Measurements from ENCODE around the gene MRPL37. TPM values are rescaled to one million over a fixed set of nuclear protein-coding genes. Genes with fewer than 3 reads are reported as not detected.
"Not testable (repeated sequence)": the region's sequence is repeated elsewhere in the genome, so short reads cannot be mapped to it uniquely, and the experiment has no call there.

The MRPL37 gene
- total and polyA plus RNA-seq, 8 donors: 24.8 to 111 (median 50.9) TPM

DNA sequence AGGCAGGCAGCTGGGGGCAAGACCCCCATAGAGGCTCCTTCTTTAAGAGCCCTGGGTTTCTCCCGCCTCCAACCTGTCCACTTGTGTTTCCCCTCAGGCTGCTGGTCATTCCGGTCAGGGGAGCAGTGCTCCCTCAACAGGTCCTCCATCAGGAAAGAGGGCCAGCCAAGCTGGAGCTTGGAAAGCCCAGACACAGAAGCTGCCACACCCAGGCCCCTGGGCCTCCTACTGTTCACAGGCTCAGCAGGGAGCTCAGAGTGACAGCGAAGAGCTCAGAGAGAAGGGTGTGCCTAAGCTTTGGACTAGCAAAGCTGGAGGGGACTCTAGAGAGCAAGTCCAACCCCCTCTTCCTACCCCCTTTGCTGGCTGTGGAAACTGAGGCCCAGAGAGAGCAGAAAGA, 36.9 kb upstream of the MRPL37 start:
- 62 to 80% (median 72%) methylated on average over 3 of the region's 3 CpGs for WGBS, 5 donors
- TF ChIP-seq, protein P1, sequence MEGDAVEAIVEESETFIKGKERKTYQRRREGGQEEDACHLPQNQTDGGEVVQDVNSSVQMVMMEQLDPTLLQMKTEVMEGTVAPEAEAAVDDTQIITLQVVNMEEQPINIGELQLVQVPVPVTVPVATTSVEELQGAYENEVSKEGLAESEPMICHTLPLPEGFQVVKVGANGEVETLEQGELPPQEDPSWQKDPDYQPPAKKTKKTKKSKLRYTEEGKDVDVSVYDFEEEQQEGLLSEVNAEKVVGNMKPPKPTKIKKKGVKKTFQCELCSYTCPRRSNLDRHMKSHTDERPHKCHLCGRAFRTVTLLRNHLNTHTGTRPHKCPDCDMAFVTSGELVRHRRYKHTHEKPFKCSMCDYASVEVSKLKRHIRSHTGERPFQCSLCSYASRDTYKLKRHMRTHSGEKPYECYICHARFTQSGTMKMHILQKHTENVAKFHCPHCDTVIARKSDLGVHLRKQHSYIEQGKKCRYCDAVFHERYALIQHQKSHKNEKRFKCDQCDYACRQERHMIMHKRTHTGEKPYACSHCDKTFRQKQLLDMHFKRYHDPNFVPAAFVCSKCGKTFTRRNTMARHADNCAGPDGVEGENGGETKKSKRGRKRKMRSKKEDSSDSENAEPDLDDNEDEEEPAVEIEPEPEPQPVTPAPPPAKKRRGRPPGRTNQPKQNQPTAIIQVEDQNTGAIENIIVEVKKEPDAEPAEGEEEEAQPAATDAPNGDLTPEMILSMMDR (IDR thresholded peaks at IDR 0.05): no peak
- TF ChIP-seq EP300 (IDR thresholded peaks at IDR 0.05): no peak
- TF ChIP-seq POLR2A (IDR thresholded peaks at IDR 0.05): no peak
- TF ChIP-seq POLR2AphosphoS5 (IDR thresholded peaks at IDR 0.05): no peak
- Histone ChIP-seq H3K4me3 (no peak overlapping the region), H3K27ac (no peak overlapping the region), H3K9me3 (no peaks in the 10 kb centered on the region), H3K36me3 (no peaks in the 10 kb centered on the region), H3K27me3 (no peaks in the 10 kb centered on the region), H3K4me1 (no peaks in the 10 kb centered on the region)
- intact Hi-C loops (cut with DNase I; ENCODE audit: low total_unique reads): no loop called here
- peak in 1 of 2 donors; percentile 39 for DNase-seq

DNA sequence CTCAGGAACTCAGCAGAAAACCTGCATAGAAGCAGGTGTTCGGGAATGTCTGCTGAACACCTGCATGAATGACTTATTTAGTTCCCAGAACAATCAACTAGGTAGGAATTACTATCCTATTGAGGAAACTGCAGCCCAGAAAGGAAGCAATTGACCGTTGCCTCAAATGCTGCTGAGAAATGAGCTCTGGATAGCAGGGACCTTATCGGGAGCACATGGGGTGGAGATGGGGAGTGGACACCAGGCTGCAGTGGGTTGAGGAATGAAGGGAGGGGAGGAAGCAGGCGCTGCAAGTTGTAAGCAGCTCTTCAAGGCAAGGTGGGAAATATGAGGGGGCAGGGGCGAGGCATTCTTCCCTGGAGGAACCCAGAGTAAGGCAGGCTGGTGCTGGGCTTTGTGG, 36.4 kb upstream of the MRPL37 start:
- H3K36me3 ChIP-seq: no peaks in the 10 kb centered on the region
- H3K4me3 ChIP-seq: no peak overlapping the region
- intact Hi-C loops (cut with DNase I; ENCODE audit: low total_unique reads): no loop called here
- H3K27ac ChIP-seq: no peak overlapping the region
- H3K27me3 ChIP-seq: no peaks in the 10 kb centered on the region
- no peaks in the 10 kb centered on the region for H3K9me3 ChIP-seq
- 60 to 82% (median 74%) methylated on average over 5 of the region's 5 CpGs for WGBS, 5 donors
- TF ChIP-seq POLR2A (IDR thresholded peaks at IDR 0.05) (no peak), POLR2AphosphoS5 (IDR thresholded peaks at IDR 0.05) (no peak), EP300 (IDR thresholded peaks at IDR 0.05) (no peak)
- TF ChIP-seq, protein P1 (IDR thresholded peaks at IDR 0.05): no peak
- no peaks in the 10 kb centered on the region for H3K4me1 ChIP-seq
- peak in 1 of 2 donors; percentile 19 for DNase-seq

DNA sequence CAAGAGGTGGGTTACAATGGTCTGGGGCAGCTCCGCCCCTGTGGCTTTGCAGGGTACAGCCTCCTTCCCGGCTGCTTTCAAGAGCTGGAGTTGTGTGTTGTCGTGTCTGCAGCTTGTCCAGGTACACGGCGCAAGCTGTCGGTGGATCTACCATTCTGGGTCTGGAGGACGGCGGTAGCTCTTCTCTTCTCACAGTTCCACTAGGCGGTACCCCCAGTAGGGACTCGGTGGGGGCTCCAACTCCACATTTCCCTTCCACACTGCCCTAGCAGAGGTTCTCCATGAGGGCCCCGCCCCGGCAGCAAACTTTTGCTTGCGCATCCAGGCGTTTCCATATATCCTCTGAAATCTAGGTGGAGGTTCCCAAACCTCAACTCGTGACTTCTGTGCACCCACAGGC, 34.8 kb upstream of the MRPL37 start:
- TF ChIP-seq, protein P1 (IDR thresholded peaks at IDR 0.05): no peak
- TF ChIP-seq POLR2AphosphoS5 (IDR thresholded peaks at IDR 0.05) (no peak), EP300 (IDR thresholded peaks at IDR 0.05) (no peak), POLR2A (IDR thresholded peaks at IDR 0.05) (no peak)
- 87 to 96% (median 89%) methylated on average over 12 to 15 of the region's 15 CpGs for WGBS, 5 donors
- intact Hi-C loops (cut with DNase I; ENCODE audit: low total_unique reads): no loop called here
- Histone ChIP-seq H3K36me3 (no peaks in the 10 kb centered on the region), H3K4me3 (no peak overlapping the region), H3K27me3 (no peaks in the 10 kb centered on the region), H3K4me1 (no peaks in the 10 kb centered on the region), H3K27ac (no peak overlapping the region), H3K9me3 (no peaks in the 10 kb centered on the region)
- no peak for DNase-seq

DNA sequence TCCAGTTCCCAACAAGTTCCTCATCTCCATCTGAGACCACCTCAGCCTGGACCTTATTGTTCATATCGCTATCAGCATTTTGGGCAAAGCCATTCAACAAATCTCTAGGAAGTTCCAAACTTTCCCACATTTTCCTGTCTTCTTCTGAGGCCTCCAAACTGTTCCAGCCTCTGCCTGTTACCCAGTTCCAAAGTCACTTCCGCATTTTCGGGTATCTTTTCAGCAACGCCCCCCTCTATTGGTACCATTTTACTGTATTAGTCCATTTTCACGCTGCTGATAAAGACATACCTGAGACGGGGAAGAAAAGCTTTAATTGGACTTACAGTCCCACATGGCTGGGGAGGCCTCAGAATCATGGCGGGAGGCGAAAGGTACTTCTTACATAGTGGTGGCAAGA, 33.6 kb upstream of the MRPL37 start:
- 91 to 94% (median 92%) methylated on average over 8 of the region's 8 CpGs for WGBS, 5 donors
- DNase-seq; H3K9me3 ChIP-seq; H3K36me3 ChIP-seq; H3K27ac ChIP-seq; intact Hi-C loops (cut with DNase I; ENCODE audit: low total_unique reads); H3K4me3 ChIP-seq; H3K27me3 ChIP-seq; H3K4me1 ChIP-seq: not testable (repeated sequence)

DNA sequence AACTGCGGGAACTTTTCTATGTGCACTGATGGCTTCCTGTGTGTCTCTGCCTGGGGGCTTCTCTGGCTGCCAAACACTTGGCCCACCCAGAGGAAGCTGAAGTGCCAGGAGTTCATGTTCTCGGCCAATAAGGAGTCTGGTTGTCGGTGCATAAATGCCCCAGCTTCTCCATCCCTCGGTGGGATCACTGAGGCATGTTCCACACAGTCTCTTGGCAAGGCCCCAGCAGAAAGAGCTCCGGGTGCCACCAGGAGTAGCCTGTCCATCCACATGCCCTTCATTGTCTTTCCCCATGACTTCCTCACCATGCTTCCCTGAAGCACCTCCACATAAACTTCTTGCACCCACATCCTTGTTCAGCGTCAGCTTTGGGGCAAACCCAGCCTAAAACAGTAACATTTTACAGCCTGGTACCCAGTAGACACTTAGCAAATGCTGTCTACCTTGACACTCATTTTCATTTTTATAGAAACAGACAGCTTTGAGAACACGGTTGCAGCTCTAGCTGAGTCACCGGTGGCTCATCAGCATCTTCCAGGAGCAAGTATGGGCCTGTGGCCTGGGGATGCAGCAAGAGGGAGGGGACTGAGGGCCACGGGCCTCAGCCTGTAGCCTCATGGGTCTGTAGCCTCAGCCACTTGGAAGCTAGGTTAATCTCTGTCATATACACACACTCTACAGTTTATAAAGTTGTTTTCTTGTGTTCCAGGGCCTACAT, 32.4 kb upstream of the MRPL37 start:
- Histone ChIP-seq H3K36me3 (no peaks in the 10 kb centered on the region), H3K9me3 (no peaks in the 10 kb centered on the region), H3K4me1 (no peaks in the 10 kb centered on the region), H3K4me3 (no peak overlapping the region), H3K27me3 (no peaks in the 10 kb centered on the region), H3K27ac (no peak overlapping the region)
- intact Hi-C loops (cut with DNase I; ENCODE audit: low total_unique reads): no loop called here
- 85 to 88% (median 86%) methylated on average over 9 of the region's 9 CpGs for WGBS, 5 donors
- no peak for DNase-seq
- TF ChIP-seq EP300 (IDR thresholded peaks at IDR 0.05) (no peak), POLR2AphosphoS5 (IDR thresholded peaks at IDR 0.05) (no peak), POLR2A (IDR thresholded peaks at IDR 0.05) (no peak)
- TF ChIP-seq, protein P1 (IDR thresholded peaks at IDR 0.05): no peak
